Stimulated activated CD4-positive, alpha-beta T cell treated with anti-CD3 and anti-CD28 coated beads, Interleukin-12 subunit alpha, Interleukin-12 subunit beta, amount 100 ng/mL, for 4 hours (primary cell): Measurements from ENCODE around the gene MAD1L1.
A peak's percentile ranks its signal among the peaks of the same experiment; 100 is the strongest.
"Not testable (repeated sequence)": the region's sequence is repeated elsewhere in the genome, so short reads cannot be mapped to it uniquely, and the experiment has no call there.

Source experiments
- DNase-seq: peaks from one replicate; pipeline ENCODE4 v3.0.0-alpha.2; 2020

The MAD1L1 gene

DNA sequence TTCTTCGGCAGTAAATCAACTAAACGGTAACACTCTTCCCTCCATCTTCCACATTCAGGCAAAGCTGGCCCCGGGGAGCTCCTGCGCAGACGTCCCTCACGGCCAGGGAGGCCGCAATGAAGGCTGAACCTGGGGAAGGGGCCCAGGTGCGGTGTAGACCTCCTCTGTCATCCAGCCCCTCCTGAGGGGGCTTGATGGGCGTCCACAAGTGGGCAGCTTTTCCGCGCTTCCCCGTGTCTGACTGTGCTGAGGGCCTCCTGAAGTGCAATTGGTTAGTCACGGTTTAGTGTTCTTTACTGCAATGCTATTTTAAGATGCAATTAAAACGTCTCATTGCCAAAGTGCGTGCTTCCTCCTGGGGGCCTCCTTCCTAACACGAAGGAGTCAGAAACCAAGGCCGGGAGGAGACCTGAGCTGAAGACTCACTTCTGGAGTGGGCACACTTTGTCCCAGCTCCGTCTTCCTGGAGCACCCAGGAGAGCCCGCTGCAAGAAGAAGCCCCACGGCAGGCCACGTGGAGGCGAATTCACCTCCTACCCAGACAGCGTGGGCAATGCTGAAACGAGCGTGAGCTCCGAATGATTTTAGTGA lies 389.4 kb downstream of the MAD1L1 start:
- DNase-seq, result no peak

DNA sequence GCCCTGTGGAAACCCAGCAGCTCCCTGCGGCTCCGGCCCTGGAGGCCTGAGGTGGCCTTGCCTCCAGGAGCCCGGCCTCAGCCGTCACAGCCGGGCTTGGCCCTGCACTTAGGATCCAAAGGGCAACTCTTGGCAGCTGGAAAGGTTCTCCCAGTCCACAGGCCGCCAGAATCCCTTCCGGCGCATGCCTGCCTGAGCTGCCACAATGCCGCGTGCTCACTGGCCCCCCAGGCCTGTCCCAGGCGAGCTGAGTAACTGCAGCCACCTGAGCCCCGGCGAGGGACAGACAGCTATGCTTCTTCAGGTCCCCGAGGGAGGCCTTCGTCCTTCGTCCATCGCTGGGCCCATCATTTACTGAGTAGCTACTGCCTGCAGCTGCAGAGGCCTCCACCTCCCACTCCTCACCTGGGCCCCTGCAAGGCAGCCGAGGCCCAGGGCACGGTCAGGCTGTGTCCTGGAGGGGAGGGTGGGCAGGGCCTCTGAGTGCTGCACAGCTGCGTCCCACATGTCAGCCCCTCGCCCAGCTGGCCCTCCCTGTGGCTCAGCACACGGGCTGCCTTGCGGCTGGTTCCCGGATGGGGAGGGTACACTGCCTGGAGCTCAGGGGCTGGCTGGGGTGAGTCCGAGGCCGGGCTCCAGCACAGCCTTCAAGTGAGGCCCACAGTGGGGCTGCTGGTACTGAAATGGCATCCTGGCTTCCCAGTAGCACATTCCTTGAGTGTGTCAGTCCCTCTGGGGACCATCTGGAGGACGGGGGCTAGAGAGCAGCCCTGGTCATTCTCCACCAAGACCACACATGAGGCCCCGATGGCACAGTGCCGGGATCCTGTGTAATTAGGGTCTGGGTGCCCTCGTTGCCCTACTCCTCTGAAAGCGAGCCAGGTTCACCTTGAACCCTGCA lies 390.2 kb downstream of the MAD1L1 start:
- DNase-seq, result no peak

DNA sequence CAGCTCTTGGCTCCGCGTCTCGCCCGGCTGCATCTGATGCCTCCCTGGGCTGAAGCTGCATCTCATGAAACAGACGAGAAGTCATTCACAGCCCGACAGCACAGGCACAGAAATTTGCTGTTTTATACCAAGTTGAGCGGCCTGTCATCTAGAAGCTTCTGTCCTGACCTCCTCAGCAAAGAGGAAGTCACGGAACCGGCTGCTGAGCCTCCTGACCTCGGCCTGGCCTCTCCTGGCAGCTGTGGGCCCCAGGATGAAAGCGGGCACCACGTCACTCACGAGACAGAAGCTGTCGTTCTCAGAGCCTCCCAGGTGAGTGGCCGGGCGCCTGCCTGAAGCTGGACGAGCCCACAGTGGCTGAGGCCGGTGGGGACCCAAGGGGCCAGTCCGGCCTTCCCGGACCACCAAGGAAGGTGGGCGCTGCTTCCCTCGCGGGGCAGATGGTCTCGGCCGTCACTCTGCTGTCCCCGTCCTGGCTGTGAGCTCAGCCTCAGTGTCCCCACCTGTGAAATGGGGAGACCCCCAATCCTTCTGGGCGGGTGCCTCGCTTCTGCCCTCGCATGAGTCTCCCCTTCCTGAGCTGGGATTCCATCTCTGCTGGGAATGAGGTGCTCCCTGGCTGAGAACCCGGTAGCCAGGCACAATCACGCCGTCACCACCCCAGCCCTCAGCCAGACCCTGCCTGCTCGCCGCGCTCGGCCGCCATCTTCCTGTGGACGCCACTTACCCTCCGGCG lies 391.3 kb downstream of the MAD1L1 start:
- DNase-seq, result not testable (repeated sequence)

DNA sequence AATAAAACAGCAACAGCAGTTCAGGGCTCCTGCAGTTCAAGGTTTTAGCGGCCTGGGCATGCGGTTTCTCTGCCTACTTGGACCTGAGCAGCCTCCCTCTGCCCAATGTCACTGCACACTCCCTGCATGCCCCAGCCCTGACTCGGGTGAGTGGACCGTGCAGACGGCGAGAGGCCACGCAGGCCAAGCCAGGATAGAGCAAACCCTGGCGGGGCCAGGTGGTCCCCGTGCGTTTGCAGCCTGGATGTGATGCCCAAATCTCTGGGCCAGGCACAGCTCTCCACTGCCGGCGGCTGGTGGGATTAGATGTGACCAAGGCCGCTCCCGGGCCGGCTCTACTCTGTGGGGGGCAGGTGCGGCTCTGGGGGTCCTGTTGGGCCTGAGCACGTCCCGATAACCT lies 392.0 kb downstream of the MAD1L1 start:
- not testable (repeated sequence) for DNase-seq

DNA sequence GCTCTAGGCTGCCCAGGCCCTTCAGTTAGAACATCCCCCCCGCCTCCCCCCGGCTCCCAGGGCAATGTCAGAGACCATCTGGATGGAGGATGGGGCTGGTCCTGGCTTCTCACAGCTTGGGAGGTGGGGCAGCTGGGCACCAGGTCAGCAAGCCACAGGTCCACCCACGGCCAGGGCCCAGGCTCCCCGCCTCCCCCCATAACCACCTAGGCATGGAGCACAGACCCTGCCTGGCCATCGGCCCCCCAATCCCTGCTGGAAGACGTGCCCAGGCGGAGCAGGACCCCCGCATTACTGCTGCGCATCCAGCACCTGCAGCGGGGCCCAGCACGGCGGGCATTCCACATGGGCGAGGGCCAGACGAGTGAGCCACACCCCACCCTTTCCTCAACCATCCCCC lies 393.0 kb downstream of the MAD1L1 start:
- no peak for DNase-seq

DNA sequence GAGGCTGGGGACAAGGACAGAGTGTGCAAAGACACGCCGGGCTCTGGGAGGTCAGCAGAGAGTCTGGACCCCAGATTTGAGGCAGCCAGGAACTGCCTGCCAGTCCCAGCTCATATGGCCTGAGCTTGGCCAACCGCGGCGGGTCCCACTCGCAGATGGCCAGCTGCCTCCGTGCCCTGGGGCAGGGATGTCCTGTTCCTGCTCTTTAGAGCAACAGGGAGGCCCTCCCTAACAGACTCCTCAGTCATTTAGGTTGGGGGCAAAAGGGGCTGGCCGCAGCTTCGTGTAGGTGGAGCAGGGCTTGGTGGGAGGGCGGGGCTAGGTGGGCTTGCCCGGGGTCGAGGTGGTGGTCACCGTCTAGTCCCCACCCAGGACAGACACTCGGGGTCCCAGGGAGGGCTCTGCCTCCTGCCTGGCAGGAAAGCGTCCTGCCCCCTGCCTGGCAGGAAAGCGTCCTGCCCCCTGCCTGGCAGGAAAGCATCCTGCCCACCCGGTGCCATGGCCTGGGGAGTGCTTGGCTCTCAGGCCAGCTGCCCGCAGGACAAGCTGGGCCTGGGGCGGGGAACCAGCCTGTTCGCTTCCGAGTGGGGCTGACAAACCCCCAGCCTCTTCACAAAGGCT lies 393.7 kb downstream of the MAD1L1 start:
- DNase-seq, result not testable (repeated sequence)

DNA sequence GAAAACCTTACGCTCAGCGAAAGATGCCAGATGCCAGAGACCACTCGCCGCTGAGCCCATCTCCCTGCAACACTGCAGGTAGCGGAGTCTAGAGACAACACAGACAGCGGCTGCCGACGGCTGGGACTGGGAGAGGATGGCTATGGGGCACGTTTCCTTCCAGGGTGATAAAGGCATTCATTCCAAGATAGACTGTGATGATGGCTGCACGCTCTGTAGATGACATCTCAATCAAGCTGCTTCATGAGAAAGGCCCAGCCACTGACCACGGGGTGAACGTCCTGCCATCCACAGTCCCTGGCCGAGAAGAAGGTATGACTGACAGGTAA lies 394.2 kb downstream of the MAD1L1 start:
- not testable (repeated sequence) for DNase-seq

DNA sequence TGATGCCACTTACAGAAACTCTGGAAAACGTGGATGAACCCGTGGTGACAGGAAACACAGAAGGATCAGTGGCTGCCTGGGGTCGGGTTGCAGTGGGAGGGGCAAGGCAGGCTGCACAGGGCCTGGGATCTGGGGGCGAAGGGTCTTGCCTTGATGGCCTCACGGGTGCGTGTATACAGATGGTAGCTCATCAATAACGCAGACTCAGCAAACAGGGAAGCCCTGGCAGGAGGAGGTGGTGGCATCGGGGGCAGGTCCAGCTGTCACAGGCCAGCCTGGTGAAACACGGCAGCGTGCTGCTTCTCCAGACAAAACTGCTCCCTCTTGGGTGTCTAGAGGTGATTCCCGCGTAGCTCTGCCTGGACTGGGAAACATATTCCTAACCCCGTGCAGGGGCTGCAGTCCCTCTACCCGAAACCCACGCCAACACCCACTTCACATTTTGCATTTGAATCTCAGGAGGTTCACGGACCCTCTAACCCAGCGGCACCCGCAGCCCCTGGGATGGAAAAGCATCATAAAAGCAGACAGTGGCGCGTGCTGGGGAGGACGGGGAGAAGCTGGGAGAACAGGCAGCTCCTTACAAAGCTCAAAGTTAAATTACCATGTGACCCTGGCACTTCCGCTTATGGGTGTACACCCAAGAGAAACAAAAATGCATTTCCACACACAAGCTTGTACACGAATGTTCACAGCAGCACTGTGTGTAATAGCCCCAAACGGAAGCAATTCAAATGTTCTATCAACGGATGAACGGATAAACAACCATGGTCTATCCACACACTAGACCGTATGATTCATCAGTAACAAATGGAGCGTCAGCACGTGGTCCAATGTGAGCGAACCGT lies 394.8 kb downstream of the MAD1L1 start:
- not testable (repeated sequence) for DNase-seq

DNA sequence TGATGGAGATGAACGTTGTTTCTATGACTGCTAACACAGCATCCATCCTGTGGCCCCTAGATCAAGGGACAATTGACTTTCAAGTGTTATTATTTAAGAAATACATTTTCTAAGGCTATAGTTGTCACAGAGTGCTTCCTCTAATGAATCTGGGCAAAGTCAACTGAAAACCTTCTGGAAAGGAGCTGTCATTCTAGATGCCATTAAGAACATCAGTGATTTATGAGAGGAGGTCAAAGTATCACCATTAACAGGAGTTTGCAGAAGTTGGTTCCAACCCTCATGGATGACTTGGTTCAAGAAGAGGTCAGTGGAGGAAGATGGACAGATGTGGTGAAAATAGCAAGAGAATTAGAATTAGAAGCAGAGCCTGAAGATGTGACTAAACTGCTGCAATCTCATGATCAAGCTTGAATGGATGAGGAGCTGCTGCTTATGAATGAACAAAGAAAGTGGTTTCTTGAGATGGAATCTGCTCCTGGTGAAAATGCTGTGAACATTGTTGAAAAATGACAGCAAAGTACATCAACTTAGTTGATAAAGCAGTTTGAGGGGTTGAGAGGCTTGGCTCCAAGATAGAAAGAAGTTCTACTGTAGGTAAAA lies 400.7 kb downstream of the MAD1L1 start:
- DNase-seq, result not testable (repeated sequence)

DNA sequence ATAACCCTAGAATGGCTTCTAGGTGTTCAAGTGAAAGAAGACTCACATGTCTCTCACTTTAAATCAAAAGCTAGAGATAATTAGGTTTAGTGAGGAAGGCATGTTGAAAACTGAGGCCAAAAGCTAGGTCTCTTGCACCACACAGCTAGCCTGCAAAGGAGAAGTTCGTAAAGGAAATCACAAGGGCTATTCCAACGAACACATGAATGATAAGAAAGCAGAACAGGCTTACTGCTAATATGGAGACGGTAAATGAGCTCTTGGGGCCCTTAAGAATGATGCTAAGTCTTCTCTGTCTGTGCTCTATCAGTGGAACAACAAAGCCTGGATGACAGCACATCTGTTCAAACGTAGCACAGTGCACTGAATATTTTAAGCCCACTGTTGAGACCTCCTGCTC lies 401.3 kb downstream of the MAD1L1 start:
- DNase-seq, result not testable (repeated sequence)

DNA sequence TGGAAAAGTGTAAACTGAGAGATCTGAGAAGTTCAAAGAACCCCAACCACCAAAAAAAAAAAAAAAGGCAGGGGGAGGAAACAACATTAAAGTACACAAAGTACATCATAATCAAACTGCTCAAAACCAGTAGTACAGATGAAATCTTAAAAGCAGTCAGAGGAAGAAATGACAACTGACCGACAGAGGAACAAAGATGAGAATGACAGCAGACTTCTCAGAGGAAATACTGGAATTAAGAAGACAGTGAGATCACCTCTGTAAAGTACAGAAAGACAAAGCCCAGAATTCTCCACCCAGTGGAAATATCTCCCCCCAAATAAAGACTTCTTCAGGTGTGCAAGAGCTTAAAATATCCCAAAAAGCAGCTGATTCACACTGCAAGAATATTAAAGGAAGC lies 403.1 kb downstream of the MAD1L1 start:
- DNase-seq, result not testable (repeated sequence)

DNA sequence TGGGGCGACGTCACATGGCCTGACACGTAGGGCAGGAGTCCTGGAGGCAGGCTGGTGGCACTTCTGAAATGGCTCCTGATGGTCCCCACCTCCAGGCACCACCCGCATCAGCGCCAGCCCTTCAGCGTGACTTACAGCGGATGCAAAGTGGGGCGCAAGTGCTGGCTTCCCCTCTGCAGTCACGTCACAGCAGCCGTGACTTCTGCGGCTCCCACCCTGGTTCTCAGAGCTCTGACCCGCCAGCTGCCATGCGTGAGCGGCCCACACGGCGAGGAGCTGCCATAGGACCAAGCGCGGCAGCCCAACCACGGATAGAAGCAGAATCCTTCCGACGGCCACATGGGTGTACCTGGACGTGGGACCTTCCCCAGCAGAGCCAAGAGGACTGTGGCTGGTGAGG lies 403.6 kb downstream of the MAD1L1 start:
- no peak for DNase-seq

DNA sequence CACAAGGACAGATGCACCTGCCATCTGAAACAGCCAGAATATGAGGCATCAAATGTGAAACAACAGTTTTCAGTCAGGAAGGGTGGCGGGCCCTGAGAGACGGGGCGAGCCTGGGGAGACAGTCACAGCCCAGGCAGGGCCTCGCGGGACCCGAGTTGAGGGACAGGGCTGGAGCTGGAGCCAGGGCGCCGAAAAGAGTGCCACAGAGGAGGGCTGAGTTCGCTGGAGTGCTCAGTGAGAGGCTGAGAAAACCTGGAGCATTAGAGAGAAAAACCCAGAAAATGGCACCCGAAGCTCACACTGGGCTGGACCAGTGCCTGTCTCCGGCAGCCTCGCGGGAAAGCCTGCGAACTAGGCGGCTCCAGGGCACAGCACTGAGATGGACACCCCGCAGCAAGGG lies 404.6 kb downstream of the MAD1L1 start:
- not testable (repeated sequence) for DNase-seq

DNA sequence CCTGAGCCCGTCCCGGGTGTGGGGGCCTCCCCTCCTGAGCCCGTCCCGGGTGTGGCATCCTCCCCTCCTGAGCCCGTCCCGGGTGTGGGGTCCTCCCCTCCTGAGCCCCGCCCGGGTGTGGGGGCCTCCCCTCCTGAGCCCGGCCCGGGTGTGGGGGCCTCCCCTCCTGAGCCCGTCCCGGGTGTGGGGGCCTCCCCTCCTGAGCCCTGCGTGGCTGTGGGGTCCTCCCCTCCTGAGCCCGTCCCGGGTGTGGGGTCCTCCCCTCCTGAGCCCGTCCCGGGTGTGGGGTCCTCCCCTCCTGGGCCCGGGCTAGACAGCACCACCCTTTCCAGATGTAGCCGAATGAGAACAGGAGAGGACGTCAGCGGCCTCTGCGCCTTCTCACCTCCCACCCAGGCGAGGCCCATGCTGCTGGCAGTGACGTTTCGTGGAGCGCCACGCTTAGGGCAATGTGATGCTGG lies 405.2 kb downstream of the MAD1L1 start:
- not testable (repeated sequence) for DNase-seq

DNA sequence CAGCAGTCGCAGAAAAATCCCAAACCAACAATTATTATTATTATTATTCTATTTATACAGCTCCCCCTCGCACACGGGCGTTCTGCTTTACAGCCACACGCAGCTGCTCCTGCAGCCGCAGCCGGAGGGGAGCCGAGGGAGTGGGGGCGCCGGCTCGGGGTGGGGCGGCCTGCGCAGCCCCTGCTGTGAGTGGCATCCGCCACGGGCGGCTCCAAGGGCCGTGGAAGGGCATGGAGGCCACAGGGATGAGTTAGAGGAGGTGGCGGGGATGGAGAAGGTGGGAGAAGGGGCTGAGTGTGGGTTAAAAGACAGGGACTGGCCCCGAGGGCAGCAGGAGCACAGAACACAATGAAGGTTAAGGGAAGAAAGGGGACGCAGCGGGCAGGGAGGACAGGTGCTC lies 405.8 kb downstream of the MAD1L1 start:
- not testable (repeated sequence) for DNase-seq

DNA sequence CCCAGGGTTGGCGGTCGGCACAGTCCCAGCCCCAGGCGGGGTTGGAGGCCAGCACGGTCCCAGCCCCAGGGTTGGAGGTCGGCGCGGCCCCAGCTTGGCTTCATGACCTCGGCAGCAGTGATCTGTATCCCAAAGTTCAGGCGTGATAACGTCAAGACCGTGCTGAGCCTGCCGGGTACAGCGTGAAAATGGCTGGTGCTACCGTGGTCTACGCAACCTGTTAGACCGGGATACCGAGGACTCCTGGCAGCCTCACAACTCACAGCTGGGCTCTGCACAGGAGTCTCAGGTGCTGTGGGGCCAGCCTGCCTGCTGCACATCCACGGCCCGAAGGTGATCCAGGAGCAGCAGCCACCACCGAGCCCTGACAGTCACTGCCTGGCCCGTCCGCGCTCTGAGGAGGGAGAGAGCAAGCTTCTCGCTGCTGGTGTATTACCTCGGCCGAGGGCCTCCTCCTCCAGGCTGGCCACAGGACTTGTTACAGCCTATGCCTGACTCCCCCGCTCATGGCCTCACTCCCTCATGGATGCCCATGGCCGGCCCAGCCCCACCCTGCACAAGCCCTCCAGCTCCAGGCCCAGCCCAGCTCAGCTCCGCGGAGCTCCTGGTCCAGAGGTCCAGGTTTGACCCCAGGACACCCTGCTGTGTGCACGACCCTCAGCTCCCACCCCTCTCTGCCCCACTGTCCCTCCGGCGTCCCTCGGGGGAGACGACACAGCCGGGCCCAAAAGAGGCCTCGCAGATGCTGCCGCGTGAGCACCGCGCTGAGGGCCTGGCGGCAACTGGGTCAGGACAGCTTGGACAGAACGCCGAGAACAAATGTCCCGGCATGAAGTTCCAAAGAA lies 406.6 kb downstream of the MAD1L1 start:
- no peak for DNase-seq

DNA sequence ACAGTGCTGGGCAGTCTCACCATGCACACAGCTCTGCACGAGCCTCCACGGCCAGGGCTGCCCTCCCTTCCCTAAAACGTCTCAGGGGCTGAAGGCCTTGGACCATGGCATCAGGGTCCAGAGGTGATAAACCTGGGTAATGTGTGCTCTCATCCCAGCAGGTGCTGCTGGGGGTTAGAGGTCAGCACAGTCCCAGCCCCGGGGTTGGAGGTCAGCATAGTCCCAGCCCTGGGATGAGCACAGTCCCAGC lies 407.2 kb downstream of the MAD1L1 start:
- not testable (repeated sequence) for DNase-seq

DNA sequence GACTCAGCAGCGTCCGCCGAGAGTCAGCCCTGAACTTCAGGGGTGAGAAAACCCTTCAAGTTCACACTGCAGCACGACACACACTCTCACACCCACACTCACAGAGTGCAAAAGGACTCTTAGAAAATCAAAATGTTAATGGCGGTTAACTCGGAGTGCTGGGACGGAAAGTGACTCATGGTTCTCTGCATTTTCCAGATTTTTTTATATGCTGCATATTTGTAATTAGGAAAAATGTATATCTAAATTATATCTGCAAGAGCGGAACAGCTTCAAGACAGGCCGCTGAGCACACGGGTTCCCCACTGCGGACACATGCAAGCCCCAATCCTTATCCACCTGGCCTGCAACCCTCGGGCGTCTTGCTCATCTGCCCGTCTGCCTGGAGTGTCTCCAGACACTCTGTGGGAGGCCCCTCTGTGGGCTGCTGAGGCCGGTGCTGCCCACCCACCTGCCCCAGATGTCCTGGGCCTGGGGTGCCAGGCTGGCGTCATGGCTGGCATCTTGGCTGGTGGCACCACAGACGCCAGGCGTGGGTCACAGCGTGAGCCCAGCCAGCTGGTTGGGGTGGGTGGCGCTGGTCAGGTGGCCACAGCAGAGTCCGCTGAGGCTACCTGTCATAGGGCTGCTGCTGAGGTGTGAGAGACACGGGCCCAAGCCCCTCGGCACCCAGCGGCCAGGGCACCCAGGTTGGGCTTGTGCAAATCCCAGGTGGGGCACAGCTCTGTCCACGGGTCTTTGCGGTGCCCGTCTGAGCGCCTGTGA lies 407.7 kb downstream of the MAD1L1 start:
- not testable (repeated sequence) for DNase-seq

DNA sequence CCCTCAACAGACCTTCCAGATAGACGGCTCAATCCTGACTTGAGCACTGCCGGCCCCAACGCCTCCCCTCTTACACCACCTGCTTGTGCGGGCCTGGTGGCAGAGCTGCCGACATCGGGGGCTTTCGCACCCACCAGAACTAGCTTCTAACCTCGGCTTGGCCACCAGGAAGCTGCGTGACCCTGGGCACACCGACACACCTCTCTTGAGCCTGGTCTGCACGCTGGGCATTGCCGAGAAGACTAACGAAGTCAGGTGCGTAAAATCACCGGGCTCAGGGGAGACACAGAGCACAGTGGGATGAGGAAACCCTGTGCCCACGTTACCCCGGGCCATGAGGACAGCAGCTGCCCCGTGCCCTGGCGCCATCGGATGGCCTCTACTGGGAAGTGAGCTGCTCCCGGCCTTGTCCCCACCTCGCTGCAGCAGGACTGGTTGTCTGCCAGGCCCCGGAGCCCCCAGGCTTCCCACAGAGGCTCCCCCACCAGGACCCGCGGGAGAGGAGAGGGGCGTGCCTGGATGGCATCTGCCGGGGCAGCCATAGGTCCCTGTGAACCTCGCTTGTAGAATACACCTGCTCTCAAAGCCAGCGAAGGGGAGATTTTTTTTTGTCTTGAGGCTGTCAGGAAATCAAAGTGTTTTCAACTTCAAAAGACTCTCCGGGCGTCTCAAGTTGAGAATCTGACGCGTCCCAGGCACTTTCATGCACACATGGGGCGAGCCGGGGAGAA lies 408.4 kb downstream of the MAD1L1 start:
- peak; percentile 47 for DNase-seq
